HUDEP-2 (cell line): ENCODE data around the gene GHR.
A peak's percentile ranks its signal among the peaks of the same experiment; 100 is the strongest.

Source experiments
- DNase-seq, 76 experiments: peaks; one replicate each; lab custom pipeline; 2025; ENCODE audit not compliant: unreplicated experiment in 76 of 76; lab: John Stamatoyannopoulos, UW

Gene GHR

GRCh38 chr5:42423285-42424165, at the start of gene GHR:
TSS of gene GHR (plus strand) at chr5:42423439. CDS start at chr5:42565875, 142,436 bp downstream.
- peak in 49 of 76 experiments; percentile 1 to 50 (median 15) for DNase-seq

GRCh38 chr5:42374679-42375273, 48.5 kb upstream of the GHR start:
- DNase-seq: no peak

GRCh38 chr5:42377496-42377895, 45.7 kb upstream of the GHR start:
- no peak for DNase-seq

DNA sequence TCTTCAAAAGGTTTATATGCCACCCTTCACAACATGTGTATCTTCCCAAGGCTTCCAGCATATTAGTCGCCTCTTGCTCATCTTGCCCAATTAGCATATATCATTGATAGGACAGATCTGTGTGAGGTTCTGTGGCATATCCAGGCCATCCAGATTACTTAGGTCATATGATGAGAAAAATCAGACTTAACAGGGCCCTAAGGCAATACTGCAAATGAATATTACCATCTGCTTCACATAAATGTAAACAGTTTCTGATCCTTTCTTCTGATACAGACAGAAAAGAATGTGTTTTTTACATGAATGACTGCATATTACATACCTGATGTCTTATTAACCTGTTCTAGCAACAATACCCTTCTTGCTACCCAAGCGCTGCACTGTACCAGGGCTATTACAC, 41.3 kb upstream of the GHR start:
- no peak for DNase-seq

DNA sequence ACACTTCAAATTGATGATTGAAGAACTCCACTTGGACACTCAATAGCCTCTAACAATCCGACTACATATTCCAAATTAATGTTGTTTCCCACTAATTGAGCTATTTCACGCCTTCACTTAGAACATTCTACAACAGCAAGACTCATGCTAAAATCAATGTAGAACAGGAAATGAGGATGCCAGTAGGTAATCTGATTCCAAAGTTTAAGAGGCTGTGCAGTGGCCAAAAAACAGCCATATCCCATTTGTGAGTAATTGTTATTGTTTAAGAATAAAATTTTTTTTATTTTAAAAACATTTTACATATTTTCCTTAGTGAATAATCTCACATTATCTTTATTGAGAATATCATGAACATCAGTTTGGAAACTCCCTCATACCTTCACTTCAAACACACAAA, 35.7 kb upstream of the GHR start:
- DNase-seq: no peak

DNA sequence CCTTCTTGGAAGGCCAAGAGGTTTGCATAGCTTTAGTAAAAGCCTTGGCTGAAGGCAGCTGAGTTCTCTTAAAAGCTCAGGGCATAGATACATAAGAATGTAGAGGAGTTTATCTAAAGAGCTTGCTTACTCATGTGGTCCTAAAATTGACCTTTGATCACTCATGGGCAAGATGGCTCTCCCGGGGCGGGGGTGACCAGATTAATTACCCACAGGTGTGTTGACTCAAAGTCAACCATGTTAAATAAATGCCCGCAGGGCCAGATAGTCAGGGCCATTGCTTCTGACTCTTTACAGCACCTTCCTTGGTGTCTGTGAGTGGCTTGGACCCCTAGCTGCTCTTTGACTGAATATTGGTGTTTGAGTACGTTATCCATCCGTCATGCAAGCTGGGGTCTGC, 33.1 kb upstream of the GHR start:
- no peak for DNase-seq

DNA sequence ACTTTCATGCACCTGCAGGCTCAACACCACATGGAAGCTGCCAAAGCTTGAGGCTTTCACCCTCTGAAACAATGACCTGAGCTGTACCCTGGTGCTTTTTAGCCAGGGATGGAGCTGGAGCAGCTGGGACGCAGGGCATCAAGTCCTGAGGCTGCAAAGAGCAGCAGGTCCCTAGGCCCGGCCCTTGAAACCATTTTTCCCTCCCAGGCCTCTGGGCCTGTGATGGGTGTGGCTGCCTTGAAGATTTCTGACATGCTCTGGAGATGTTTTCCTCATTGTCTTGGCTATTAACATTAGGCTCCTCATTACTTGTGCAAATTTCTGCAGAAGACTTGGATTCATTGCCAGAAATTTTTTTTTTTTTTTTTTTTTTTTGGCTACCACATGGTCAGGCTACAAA, 30.3 kb upstream of the GHR start:
- DNase-seq: no peak

GRCh38 chr5:42396111-42396510, 27.1 kb upstream of the GHR start:
- DNase-seq: no peak

DNA sequence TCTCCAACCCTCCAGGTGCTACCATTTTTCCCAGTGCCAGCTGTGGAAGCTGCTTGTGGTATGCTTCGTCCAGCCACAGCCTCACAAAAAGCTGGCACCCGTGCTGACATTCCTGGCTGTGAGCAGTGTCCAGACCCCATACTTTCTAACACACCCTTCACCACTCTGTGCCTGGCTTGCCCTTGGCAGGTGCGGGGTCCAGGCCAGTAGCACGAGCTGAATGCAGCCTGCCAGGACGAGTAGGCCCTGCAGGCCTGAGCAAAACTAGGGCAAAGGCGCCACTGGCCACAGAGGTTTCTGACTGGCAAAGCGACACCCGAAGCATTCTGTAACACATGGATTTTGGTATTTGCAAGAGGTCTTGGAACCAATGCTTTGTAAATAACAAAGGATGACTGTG, 26.0 kb upstream of the GHR start:
- DNase-seq: no peak

DNA sequence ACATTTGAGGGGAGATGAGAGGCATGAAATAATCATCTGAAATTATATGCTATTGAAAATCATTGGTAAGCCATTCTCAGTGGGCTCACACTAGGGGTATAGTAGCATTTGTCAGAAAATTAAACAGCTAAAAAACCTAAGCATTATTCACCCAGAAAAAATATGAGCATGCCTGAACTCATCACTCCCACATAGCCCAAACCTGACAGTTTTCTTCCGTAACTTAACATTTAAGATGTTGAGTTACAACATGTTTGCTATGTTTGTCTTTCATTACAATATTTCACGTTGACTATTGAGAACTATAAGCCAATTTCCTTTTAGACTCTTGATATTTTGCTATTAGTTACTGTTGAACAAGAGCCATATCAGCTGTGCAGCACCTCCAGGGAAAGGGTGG, 23.5 kb upstream of the GHR start:
- DNase-seq: no peak

GRCh38 chr5:42400474-42400873, 22.8 kb upstream of the GHR start:
- no peak for DNase-seq

DNA sequence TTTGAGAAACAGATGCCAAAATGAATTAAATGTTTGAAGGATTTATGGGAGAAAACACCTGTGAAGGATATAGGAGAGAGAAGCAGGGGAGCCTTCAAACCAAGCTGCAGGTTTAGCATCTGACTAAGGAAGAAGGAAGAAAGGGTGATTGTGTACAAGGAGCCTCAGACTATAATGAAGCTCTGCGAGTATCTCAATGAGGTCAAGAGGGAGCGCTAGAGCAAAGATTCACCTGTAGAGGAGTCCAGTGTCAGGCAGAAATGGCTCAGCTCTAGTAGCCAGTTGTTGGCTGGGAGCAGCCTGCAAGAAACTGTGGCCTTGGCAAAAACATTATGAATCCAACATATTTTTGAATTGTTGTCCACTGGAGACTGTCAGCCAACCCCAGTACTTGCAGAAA, 20.0 kb upstream of the GHR start:
- DNase-seq: no peak

DNA sequence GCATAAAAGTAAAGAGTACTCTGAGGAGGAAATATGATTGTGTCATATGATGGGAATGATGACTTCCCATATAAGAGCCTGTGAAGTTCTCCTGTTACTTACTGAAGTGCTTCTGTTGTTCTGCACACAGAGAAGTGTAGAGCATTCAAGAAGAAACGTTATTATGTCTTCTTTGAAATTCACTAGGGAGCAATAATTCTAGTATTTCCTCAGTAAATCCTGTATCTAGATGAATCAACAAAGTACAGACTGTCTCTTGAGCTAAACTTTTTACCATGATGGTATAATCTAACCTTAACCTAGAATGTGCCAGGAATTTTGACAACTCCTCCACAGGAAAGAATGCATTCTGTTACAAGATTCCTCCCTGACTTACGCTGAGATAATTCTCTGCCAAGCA, 18.9 kb upstream of the GHR start:
- no peak for DNase-seq

DNA sequence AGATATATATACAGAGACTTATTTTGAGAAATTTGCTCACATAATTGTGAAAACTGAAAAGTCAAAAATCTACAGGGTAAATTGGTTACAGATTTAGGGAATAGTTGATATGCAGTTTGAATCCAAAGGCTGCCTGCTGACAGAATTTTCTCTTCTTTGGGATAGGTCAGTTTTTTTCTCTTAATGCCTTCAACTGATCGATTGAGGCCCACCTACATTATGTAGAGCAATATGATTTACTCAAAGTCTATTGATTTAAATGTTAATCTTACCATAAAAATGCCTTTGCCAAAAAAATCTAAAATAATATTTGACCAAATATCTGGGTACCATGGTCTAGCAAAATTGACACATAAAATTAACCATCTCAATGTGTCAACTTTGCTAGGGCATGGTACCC, 3.9 kb upstream of the GHR start:
- no peak for DNase-seq

DNA sequence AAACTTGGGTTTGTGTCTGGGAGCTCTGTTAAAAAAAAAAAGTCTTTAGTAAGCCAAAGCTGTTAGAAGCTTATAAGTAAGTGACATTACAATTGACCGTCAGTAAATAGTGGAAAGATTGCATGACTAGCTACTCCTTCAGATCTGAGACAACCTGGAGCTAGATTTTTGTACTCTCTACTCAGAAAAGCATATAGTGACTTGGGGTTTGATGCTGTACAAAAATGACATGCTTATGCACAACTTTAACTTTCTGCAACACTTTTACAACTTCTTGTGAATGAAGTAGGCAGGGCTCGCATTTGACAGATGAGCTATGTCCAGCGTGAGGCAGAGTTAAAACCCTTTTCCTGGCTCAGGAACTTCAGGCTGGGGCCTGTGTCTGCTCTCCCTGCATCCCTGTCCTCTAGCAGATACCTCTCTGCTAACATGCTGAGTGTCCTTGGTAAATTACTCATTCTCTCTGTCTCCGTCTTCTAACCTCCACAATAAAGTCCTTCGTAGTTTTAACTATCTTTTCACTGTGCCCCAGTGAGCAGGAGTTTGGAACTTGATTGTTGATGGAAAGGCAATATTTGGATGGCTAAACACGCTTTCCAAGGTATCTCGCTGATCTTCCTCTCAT, 471 bp upstream of the GHR start:
- no peak for DNase-seq

- DNase-seq: no peak
These were observed 2.8 kb downstream of the GHR start for GRCh38 chr5:42426016-42426415.

DNA sequence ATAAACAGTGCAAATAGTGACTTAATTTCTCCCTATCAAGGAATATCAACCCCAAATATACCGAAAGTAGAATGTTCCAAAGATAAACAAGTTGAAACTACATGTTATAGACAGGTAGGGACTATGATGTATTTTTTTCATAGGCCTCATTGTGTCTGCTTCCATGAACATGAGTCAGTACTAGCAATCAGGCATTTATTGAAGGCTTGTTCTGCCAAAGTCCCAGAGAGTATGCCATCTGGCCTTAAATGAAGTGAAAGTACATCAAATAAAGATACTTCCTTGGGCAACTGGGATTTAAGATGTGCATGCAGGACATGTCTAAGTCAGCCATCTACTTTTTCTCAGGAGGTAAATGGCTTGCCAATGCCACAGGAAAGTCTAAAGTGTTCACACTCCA, 6.5 kb downstream of the GHR start:
- no peak for DNase-seq

DNA sequence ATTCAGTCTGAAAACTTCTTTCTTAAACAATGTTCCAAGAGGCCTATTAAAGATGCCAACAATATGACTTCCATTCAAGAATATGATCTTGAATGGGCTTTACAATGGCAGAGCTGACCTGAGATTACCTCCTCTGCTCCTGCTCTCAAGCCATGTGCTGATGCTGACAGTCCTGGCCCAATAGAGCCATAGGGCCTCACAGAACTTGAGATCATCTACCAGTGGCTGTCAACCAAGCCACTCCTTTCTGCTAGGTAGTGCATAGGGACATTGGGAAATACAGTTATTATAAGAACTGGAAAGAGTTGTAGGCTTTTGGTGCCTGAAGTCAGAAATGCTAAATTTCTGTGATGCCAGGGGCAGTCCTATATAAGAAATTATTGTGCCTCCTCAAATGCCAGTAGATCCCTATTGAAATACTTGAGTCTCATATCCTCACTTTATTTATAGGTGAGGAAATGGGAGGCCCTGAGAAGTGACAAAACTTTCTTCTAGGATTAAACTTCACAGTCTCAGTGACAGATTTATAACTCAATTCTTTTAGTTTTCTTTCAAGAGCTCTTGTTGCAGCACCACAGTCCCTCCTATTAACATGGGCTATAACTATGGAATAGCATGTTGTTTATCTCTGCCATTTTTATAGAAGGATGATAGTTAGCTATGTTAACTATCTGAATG, 10.9 kb downstream of the GHR start:
- no peak for DNase-seq

GRCh38 chr5:42436051-42436450, 12.8 kb downstream of the GHR start:
- DNase-seq: no peak

DNA sequence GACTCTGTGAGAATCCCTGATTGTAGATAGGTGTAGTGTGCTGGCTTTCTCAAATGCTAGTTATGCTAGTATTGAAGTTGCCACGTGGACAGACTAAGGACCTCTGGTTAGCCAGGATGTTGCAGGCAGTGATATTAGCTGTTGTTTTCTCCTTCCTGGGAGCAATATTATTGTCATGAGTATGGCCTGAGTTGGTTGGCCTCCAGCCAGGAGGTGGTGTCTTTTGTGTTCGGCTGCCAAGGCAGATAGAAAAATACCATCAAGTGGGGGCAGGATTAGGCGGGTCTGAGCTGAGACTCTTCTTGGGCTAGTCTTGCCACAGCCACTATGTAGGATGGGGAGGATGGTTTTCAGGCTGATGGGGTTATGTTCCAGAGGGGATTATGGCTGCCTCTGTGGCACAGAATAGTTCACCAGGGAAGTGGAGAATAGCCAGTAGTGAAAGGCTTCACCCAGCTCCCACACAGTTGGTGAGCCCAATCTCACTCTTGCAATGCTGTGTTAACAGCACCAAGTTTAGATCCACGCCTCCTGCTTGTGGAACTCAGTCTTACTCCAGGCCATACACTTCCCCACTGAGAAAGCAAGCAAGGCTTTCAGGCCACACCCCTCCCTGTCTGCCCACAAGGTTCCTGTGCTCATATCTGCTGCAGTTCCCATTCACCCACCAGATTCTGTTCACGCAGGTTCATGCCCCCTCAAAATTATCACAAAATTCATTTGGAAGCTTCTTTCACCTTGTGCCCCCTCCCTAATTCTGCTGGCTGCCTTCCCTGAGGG, 31.2 kb downstream of the GHR start:
- peak in 3 of 76 experiments; percentile 1 to 3 (median 2) for DNase-seq

- no peak for DNase-seq
These were observed 37.8 kb downstream of the GHR start for GRCh38 chr5:42461033-42461432.
